Pons (tissue), 1 donor: Measurements from ENCODE around the gene SCMH1.

ENCODE experiments used
- DNase-seq: peaks from one replicate; pipeline ENCODE4 v3.0.0-alpha.2; 2016; ENCODE audit warnings: low spot score

Gene SCMH1

DNA sequence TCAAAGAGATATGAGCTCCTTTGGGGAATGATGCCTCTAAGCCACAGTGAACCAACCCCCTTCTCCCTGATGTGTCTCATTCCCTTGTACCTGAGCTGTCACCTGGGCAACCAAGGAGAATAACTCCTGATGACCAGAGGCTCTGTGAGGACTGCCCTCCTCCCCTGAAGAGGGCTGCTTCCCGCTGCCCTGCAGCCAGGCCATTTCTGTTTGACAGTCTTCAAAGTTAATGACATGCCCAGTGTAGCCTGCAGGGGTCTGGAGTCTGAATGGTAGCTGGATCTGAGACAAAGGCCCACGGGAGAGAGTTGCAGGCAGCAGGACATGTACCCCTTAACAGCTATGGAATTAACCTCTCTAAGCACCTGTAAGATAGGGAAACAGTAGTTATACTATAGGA, 217.2 kb downstream of the SCMH1 start:
- DNase-seq: no peak

DNA sequence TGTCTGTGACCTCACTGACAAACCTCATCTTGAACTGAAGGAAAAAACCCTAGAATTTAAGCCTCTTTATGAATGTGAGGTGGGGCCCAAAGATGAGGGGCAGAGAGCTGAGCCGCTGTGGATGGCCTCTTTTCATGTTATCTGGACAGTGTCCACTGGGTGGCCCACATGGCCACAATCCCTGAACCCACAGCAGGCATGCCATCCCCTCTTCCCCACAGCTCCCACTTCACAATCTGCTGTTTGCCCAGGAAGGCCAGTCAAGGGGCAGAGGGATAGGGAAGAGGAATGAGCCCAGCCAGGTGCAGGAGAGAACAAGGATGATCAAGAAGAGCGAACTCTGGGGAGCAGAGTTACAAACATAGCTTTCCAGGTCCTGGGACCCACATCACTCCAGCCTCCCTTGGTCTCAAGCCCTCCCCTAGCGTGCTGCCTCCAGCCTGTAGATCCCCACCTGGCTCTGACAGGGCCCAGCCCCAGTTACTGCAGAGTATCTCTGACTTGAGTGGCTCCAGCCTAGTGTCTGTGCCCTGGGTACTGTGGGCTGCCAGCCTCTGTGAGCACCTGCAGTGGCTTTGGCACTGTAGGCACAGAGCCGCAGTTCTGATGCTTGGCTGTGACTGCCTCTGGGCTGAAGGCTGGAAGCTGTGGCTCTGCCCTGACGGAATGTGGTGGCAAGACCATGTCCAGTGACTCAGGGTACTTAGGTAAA, 218.7 kb downstream of the SCMH1 start:
- no peak for DNase-seq

DNA sequence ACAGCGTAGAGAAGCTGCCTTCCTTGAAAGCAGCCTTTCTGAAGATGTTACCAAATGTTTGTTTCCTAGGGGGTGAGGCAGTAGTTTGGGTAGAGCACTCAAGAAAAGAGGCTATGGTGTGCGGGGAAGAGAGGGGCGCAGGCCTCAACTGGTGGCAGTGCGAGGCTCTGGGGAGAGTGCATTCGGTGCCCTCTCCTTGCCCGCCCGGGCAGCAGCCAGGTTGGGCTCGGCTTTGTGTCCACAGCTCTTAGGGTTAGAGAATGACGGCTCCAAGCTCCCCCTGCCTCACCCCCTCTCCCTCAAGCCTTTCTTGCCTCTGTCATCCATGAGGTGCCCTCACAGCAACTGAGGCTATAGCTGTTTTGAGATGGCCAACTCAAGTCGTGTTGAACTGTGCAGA, 219.7 kb downstream of the SCMH1 start:
- DNase-seq: no peak

DNA sequence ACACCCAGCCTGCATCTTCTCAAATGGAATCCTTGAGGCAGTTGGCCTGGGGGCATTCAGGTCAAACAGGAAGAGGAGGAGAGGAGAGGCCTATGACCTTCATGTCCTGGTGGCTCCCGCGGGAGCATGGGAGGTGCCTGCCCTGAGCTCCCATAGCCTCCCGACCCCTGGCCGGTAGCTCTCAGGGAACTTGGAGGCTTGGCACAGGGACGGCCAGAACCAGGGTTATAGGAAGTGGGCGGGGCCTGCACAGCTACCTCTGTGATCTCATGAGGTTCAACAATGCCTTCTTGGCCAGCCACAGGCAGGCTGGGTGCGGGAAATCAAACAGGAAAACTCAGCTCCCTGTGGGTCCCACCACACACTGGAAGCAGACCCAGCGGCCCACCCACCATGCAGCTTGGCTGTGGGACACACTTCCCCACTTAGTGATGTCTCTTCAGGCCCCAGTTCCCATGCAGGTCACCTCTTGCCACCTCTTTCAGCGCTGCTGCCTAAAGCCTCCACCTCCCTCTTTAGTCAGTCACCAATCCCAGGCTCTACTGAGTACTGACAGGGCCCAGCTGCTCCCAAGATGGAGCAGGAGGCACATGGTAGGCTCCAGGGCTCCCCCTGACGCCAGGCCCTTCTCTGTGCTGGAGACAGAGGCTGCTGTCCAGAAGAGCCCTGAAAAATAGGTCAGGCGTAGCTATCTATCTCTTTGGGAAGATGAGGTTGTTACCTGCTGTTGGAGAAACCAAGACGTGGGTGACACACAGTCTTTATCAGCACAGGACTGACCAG, 220.4 kb downstream of the SCMH1 start, which contains the start of gene SLFNL1:
SLFNL1 (minus strand) TSS at position 200 of the 783 bp plus-strand sequence. CDS start 1,065 bp downstream, outside the sequence.
- DNase-seq: no peak

DNA sequence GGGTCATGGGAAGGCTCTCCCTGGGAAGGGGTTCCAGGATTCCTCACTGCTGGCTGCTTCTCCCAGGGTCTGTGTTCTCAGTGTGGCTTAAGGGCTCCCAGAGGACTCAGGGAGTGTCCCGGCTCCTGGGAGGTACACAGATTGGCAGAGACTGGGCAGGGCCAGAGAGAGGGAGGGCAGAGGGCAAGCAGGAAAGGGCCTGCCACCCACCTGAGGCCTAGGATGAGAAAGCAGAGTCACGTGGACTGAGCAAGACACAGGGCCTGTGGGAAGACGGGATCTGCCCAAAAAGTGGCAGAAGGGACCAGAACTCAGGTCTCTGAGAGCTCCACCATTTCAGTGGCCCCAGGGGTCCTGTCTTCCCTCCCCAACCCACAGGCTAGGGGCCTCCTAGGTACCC, 221.5 kb downstream of the SCMH1 start:
- no peak for DNase-seq

DNA sequence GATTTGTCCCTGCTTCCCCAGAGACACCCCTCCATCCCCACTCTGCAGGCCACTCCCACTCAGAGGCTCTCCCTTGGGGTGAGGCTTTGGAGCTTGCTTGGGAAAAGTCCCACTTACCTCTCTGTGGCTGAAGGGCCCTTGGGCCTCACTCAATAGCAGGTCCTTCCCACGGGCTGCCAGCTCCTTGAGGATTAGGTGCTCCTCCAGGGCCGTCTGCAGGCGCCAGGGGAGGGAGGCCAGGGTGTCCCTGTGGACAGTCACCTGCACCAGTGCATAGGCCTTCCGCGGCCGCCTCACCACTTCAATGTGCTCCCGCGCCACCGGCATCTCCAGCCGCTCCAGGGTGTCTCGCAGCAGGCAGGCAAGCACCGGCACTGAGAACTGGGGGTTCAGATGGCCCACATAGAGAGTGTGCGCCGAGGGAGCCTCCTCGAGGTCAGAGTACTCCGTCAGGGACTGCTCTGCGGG, 222.0 kb downstream of the SCMH1 start:
- no peak for DNase-seq

DNA sequence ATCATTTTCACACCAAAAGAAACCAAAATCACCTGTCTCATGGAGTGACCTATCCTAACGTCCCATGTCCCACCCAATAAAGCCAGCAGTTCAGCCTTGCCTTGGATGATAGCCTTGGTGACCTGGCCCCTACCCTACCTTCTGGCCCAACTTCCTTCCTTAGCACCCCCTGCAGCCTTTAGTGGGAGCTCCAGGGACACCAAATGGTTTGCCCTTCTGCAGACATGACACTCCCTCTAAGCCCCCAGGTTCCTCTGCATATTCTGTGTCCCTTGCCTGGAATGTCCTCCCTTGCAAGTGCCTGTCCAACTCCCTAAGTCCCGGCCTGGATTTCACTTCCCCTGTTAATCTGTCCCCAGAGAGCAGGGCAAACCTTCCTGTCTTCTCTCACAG, 222.8 kb downstream of the SCMH1 start:
- no peak for DNase-seq

DNA sequence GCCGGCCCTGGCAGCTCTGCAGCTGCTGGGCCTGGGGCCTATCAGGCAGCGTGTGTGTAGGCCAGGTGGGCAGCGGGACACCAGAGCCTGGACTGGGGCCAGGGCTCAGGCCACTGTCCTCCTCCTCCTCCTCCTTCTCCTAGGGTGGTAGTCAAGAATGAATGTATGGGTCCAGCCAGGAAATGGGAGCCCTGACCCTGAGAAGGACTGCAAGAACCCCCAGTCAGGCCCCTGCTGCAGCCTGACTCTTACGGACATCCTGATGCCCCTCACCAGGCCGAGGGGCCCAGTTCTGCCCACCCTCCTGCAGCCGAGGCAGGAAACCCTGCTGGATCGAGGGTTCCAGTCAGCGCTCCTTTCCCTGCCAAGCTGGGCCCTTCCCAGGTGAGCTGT, 224.1 kb downstream of the SCMH1 start:
- DNase-seq: no peak

DNA sequence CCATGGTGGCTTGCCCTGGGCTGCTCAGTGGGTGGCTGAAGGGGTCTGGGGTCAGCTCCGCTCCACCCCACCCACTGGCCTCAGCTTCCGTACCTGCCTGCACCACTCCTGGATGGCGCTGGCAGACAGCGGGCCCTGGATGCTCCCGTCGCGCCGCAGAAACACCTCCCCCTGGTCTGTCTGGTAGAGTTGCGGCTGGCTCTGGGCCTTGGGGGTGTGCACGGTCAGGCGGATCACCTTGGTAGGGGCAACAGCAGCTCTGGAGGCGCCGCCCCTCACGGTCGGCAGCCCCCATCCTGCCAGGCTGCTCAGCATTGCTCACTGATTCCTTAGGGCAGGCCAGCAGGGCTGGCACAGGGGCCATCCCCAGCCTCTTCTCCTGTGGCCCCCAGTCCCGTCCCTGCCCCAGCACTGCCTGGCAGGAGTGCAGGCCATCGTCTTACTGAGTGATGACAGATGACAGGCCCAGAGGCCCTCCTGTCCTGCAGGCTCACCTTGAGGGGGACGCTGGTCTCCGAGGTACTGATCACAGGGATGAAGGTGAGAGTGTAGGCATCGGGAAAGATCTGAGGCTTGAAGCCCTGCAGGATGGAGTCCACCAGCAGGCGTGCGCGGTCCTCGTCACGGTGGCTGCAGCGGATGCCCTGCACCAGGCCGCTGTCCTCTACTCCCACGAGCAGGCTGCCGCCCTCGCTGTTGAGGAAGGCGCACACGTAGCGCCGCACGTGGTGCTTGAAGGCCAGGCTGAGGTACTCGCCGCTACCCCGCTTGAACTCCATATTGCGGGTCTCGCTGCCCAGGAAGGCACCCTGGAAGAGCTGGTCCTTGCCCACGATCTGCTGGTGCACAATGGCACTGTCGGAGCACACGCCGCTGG, 224.7 kb downstream of the SCMH1 start:
- DNase-seq: no peak

DNA sequence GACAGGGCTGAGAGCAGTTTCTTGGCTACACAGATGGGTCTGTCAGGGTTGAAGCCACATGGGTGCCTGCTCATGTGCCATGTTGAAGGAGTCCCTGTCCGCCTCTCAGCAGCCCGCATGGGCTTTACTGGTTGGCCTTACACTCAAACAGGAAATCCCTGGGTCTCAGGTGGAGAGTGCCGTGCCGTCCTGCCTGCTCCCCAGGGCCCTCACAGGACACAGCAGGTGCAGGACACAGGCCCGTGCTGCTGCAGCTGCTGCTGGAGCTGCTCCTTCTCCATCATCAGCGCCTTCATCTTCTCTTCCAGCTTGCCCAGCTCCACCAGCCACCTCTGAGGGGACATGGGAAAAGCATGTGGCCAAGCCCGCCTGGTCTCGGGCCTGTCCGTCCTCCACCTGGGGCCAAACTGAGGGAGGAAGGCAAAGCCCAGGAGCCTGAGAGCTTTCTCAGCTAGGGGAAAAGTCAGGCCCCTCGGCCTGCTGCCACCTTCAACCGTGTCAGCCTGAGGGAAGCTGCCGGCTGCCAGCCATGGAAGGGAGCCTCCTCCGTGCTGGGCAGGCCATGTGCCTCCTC, 226.1 kb downstream of the SCMH1 start:
- no peak for DNase-seq

DNA sequence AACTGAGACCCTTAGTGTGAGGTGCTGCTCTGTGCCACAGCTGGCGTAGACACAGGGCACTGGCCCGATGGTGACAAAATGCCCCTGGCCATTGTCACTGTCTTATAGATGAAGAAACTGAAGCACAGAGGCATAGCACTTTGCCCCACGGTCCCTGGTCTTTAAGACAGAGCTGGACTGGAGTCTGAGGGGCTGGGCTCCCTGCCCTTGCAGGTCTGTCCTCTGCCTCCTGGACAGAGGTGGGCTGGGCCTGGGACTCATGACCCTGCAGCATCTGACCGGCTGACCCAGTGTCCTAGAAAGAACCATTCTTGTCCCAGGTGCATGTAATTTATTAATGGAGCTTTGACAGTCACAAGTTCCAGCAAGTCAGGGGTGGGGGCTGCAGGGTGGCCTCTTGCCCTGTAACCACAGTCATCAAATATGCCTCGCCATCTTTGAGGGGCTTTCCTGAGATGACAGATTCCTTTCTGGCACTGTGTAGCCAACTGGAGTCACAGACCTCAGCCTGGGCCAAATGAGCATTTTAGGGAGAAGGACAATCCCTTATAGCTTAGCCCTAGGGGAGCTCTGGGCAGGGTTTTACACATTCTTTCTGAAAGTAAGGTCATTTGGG, 226.7 kb downstream of the SCMH1 start:
- no peak for DNase-seq

DNA sequence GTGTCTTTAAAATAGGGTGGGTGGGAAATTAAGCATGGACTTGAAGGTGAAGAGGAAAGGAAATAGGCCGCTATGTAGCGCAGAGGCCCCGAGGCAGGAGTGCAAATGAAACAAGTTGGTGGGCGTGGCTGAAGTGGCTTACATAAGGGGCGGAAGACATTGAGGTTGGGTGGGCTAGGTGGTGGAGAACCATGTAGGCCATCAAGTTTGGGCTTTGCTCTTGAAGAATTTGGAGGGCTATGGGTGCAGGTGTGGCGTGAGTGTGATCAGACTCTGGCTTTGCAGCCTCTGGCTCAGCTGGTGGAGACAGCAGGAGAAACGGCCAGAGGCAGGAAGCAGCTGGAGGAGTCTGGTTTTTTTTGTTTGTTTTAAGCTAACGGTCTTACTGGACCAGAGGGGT, 227.2 kb downstream of the SCMH1 start:
- DNase-seq: no peak

DNA sequence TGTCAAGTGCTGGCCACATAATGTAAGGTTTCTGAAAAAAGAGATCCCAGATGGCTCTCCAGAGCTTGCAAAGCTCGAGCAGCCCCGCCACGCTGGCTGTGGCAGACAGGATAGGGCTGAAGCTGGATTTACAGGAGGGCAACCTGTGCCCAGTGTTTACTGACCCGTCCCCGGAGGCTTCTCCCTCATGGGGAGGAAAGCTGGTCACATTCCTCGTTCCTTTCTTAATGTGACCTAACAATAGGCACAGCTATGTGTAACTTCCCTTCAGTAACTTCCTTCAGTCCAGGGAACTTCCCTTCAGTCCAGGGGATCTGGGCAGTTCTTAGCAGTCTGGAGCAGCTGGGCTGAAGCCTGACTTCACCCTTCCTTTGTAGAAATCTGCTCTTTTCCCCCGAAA, 228.3 kb downstream of the SCMH1 start:
- peak; percentile 12 for DNase-seq

DNA sequence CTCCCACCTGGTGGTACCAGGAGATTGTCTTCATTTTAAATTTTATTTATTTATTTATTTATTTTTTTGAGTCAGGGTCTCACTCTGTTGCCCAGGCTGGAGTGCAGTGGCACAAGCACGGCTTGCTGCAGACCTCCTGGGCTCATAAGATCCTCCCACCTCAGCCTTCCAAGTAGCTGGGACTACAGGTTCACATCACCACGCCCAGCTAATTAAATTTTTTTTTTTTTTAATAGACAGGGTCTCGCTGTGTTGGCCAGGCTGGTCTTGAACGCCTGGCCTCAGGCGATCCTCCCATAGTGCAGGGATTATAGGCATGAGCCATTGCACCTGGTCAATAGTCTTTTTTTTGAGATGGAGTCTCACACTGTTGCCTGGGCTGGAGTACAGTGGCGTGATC, 229.1 kb downstream of the SCMH1 start:
- DNase-seq: no peak

DNA sequence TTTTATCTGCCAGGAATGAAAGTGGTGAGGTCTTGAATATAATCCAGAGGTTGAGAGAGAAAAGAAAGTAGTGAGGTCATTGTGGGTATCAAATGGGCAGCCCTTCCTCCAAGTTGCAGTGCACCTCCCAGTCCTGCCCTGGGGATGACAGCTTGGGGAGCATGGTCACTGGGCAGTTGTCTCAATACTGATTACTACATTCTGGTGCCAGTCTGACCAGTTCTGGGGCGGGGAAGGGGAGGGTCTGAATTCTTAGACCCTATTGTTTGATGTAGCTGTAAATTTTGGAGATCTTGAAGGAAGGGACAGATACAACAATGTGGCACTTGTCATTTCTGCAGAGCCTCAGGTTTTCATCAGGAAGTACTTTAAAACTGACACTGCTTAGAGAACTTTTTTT, 231.8 kb downstream of the SCMH1 start:
- no peak for DNase-seq

DNA sequence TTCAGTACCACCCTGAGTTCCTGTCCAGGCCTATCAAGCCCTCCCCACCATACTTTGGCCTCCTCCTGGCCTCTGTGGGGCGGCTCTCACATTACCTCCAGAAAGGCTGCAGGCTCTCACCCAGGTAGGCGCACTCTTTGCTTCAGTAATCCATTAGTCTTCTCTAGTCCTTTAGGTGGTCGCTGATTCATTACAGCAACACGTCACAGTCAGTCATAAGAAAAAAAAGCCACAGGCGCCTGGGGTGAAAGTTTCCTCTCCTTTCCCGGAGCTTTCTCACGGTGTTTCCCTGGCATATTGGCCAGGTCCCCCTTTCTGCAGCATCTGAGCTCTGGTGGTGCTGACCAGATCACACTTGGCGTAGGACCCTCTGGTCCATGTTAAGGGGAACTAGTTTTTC, 232.6 kb downstream of the SCMH1 start:
- no peak for DNase-seq

DNA sequence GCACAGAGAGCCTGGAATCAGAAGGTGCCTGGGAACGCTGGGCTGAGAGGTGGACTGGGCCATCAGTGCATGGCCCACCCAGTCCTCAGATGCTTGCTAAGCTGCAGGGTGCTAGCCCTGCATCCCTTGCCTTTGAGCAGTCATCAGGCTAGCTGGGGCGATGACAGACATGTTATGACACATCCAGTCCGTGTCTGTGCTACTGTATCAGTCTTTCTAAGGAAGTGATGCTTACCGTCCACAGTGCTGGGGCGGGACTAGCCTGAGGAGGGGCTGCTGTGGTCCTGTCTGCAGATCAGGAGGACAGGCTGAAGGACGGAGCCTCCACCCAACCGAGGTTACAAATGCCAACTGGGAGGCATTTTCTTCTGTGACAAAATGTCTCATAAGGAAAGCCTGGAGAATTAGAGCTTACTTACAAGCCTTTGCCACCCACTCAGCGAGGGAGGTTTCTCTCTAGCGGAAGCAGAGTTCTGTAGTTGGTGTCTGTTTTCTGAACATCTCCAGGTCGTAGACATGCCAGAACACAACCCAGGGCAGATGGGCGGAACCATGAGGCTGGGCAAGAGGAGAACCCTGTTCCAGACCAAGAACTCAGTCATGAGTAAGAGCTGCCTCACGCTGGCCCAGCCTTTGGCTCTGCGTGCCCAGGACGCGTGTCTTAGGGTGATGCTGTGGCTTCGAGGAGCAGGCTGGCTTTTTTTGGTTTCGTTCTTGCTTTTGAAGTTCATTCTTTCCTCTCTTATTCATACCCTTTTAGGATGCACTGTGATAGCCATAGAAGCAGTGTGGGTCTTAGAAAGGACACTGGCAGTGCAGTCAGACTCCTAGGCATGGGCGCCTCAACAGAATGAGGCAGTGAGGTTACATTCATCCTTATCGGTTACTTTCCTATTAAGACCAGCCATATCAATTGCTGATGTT, 234.9 kb downstream of the SCMH1 start:
- DNase-seq: no peak

DNA sequence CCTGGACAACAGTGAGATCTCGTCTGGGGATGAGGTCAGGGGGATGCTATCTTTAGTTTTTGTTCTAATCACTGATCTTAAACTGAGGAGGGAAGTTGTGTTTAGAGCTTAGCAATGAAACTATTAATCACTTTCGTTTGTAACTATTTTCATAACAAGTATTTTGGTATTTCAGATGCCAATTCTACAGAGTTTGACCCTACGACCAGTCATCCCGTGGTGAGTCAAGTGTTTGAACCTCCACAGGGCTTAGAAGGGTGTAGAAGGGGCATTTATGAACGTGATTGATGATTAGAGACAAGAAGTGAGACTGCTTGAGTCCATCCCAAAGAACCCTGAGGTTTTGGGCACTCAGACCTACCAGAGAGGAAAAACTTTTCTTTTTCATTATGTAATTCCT, 236.2 kb downstream of the SCMH1 start:
- DNase-seq: no peak

DNA sequence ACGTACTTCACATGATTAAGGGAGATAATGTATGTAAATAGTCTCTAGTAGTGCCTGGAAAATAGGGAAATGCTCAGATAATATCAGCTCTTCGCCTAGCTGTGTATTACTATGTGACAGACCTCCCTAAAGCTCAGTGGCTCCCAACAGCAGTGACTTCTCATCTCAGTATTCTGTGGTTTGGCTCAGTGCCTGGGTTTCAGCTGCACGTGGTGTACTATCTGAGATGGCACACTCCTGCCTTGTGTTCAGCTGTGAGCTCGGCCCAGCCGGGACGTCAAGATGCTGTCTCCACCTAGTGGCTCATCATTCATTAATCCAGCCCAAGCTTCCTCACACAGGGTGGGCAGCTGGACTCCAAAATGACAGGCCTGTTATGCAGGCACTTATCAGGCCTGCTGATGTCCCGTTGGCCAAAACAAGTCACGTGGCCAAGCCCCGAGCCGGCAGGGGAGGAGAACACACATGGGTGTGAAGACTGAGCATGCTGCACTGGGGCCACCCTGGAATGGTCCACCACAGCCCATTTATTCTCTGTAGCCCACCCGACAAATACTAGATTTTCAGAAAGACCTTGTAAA, 238.4 kb downstream of the SCMH1 start:
- peak; percentile 95 for DNase-seq

DNA sequence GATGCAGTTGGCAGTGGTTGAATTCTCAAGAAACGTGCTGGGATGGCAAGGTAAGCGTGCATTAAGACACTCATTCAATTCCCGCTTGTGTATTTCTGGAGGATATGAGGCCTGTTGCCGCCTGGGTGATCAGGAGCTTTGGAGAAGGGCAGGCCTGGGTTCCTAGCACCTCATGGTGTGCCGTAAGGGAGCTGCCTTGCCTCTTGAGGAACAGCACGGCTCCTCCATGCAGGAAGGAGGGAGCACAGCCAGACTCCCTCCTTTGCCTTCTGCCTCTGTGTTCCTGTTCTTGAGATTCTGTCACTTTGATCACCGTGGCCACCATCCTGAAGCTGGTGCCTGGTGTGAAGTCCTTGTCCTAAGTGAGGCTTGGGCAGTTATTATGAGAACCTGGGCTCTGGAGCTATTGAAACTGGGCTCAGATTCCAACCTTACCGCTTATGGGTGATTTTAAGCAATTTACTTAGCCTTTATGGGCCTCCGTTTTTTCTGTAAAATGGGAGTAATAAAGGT, 238.9 kb downstream of the SCMH1 start:
- DNase-seq: no peak
